ENCODE data around the gene P2RX7.

- TF ChIP-seq EZH2 (optimal IDR thresholded peaks at IDR 0.05; ENCODE audit: low read depth, low read length) (no peak), CTCF (IDR thresholded peaks at IDR 0.05; ENCODE audit: low read length) (no peak)
Measured at GRCh38 chr12:121092034-121092433, 40.6 kb upstream of the P2RX7 start.
